GM12864 (cell line): ENCODE results near the gene PSMD6.

Experiments
- DNase-seq: peaks from one replicate; pipeline ENCODE4 v3.0.0-alpha.2; 2011; ENCODE audit warnings: low read depth
- H3K4me3 ChIP-seq: 2 replicates; pipeline ENCODE4 v1.5.1; 2011; ENCODE audit warnings: mild to moderate bottlenecking, low read depth, low read length, control low read depth
- TF ChIP-seq, protein P1 (sequence below): IDR thresholded peaks from 2 replicates; pipeline ENCODE4 v1.5.1; 2011; ENCODE audit warnings: low read depth, mild to moderate bottlenecking, moderate library complexity, low read length, control low read depth, inconsistent platforms; ENCODE audit errors: missing control alignments

PSMD6 gene

DNA sequence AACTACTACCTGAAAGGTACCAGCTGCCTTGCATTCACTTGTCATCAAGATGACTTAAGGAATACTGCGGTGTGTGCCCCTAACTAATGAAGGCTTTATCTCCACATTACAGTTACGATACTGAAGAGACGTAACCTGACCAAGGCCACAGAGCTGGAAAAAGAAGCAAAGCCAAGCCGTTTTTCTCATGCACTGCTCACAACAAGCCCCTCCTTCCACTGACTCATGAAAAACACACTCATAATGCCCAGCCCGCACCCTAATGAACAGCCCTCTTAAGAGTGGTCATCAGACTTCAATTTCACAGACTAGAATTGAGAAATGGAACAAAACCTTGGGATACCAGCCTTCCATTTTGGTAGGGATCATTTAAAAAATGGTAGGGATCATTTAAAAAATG is 11.6 kb downstream of the PSMD6 start:
- H3K4me3 ChIP-seq: no peak overlapping the region
- no peak for DNase-seq
- TF ChIP-seq, protein P1, sequence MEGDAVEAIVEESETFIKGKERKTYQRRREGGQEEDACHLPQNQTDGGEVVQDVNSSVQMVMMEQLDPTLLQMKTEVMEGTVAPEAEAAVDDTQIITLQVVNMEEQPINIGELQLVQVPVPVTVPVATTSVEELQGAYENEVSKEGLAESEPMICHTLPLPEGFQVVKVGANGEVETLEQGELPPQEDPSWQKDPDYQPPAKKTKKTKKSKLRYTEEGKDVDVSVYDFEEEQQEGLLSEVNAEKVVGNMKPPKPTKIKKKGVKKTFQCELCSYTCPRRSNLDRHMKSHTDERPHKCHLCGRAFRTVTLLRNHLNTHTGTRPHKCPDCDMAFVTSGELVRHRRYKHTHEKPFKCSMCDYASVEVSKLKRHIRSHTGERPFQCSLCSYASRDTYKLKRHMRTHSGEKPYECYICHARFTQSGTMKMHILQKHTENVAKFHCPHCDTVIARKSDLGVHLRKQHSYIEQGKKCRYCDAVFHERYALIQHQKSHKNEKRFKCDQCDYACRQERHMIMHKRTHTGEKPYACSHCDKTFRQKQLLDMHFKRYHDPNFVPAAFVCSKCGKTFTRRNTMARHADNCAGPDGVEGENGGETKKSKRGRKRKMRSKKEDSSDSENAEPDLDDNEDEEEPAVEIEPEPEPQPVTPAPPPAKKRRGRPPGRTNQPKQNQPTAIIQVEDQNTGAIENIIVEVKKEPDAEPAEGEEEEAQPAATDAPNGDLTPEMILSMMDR: no peak

DNA sequence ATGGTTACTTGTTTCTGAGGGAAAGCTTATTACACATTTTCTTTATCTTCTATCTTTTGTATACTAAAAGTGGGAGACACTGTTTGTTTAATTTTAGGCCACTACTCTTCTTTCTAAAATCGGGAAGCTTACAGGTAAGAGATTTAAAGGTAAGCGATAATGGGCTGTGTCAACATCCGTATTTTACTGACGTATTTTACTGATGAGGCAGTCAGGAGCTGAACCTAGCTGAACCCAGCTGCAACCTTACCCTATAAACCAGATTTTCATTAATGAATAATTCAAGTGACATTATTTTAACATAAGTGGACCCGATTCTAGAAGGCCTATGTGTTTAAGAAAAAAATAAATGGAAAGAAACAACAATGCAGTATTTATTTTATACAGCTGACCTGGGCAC is 13.1 kb downstream of the PSMD6 start:
- no peak overlapping the region for H3K4me3 ChIP-seq
- TF ChIP-seq, protein P1: no peak
- no peak for DNase-seq

DNA sequence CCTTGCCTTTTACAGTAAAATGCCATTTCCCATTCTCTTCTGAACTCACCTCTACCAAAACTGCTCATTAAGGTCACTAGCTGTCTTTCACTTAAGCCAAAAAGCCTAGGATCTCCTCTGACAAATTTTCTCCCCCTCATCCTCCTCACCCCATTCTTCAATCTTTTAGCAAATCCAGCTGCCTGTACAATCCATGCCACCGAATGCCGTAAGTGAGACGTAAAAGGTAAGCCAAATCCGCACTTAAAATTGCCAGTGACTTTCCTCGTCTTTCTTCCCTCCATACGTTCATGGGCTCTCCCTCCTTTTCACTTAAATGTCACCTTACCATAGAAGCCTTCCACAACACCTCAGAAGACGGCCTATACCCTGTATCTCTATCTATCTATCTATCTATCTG is 13.8 kb downstream of the PSMD6 start:
- H3K4me3 ChIP-seq: no peak overlapping the region
- TF ChIP-seq, protein P1: no peak
- no peak for DNase-seq

DNA sequence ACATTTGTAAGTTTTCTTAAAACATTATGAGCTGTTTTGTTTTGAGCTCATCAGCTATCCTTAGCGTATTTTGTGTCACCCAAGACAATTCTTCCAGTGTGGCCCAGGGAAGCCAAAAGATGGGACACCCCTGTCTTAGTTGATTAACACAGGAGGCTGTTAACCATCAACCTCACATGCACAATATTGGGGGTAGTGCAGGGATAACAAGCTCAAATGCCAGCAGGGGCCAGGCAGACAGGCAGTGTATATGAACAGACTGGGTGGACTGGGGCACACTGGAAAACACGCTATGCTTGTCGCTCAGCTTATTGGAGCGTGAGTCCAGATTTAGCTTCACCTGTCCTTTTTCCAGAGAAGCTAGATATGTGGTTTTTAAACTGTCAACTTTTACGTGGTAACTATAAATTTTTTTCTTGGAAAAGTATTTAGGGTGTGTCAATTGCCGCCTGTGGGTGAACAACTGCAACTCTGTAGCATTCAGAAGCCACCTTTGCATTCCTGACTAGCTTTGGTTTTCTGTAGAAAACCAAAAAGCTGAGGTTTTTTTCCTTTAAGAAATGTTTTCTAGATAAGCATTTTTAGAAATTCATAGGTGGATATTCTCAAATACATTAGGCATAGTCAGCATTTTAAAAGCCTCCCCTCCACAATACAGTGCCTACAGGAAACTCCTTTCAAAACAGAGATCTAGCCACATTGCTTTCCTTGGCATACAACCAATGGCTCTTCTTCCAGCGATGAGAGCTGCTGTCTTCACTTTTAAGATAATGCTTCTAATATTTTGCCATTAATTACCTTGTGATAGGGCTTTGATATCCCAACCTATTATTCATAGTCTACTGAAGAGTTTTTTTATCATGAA is 14.6 kb downstream of the PSMD6 start:
- no peak for DNase-seq
- no peak overlapping the region for H3K4me3 ChIP-seq
- TF ChIP-seq, protein P1: no peak

DNA sequence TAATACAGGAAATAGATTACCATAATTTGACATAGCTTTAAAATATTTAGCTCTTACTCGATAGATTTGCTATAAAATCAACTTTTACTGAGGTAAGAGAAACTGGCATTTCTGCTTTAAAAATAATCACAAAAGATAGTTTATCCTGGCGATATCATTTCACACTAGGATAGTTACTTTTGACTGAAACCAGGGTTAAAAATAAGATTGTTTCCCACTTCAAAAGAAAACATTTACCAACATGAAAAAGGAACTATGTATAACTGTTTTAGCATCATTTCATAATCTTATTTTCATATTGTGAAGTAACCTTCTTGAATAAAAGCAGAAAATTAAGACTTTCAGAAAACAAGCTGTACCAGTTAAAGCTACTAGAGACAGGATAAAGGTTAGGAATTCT is 15.3 kb downstream of the PSMD6 start:
- TF ChIP-seq, protein P1: no peak

DNA sequence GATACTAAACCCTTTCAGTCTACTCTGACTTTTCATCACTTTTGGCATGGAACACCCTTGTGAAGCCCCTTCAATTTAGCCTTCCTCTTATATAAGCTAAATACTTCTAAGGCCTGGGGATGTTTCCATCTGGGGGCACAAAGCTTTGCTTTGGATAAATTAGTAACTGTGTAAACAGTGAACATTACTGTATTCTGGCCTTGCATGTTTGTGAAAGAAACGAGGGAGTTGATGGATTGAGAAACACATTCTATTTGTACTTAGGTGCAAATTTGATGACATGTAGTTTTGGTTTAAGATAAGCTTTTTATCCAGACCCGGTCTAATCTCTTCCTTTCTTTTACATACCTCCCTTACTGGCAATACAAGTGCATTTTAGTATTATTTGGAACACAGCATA is 19.7 kb downstream of the PSMD6 start:
- DNase-seq: no peak
- TF ChIP-seq, protein P1: no peak

More for the DNA sequence above, 15.3 kb downstream of the PSMD6 start:
- no peak for DNase-seq
- H3K4me3 ChIP-seq: no peak overlapping the region

DNA sequence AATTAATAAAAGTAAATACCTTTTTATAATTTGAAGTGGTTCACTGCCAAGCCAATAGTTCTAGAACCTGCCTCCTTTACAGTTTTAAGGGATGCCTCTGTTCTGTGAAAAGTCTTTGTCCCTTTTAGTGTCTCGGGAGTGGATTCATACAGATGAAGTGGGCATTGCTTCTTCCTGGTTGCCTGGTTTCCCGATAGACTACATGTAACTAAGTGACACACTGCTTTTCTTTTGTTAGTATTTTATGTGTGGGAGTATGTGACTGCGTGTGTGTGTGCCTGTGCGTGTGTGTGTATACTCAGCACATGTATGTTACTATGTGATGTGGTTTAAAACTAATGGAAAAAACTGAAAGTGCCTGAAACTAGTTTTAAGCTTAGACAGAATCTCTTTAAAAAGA is 21.1 kb downstream of the PSMD6 start:
- DNase-seq: no peak
- TF ChIP-seq, protein P1: no peak

More for the DNA sequence above, 19.7 kb downstream of the PSMD6 start:
- no peak overlapping the region for H3K4me3 ChIP-seq

More for the DNA sequence above, 21.1 kb downstream of the PSMD6 start:
- no peak overlapping the region for H3K4me3 ChIP-seq
